OCI-M2 (cell line): ENCODE data around the gene EEFSEC.

Source experiments
- DNase-seq: peaks from one replicate; lab custom pipeline; 2025; ENCODE audit not compliant: unreplicated experiment; lab: John Stamatoyannopoulos, UW

The EEFSEC gene

GRCh38 chr3:128364808-128365360 is 211.6 kb downstream of the EEFSEC start:
- no peak for DNase-seq

- DNase-seq = no peak
These were observed 212.9 kb downstream of the EEFSEC start for GRCh38 chr3:128366136-128366535.

- DNase-seq = no peak
These were observed 213.4 kb downstream of the EEFSEC start for GRCh38 chr3:128366652-128367051.

GRCh38 chr3:128367221-128367620 is 213.9 kb downstream of the EEFSEC start:
- no peak for DNase-seq

DNA sequence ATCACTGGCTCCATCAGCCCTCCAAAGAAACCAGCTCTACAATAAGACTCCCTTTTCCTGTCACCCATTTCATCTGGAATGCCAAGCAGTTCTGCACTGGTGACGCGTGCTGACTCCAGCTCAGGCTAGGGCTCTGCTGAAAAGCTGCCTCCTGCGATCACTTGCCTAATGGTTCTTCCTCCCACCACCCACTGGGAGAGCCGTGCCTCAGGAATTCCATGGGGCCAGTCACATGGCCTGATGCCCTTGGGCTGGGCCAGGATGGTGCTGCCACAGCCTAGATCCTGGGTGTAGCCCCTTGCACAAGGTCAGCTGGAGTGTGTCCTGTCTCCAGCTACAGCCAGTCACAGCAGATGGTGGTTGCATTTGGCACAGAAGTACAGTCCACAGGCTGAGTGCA is 214.5 kb downstream of the EEFSEC start:
- DNase-seq = no peak

DNA sequence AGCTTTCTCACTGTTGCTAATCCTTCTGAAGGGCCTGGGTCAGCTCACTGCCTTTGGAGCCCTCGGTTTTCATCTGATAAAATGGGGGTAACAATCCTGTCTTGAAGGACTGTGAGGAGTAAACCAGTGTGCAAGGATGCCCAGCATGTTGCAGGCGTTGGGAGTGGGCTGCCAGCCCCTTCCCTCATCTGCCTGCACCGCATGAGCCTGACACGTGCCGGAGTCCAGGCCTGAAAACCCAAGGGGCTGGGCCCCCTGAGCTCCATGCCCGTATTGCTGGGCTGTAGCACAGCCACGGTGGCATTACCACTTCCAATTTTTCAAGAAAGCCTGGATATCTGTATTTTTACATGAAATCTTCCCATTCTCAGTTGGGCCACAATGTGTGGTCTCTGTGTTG is 215.3 kb downstream of the EEFSEC start:
- DNase-seq = no peak

- no peak for DNase-seq
These were observed 215.9 kb downstream of the EEFSEC start for GRCh38 chr3:128369121-128369703.

DNA sequence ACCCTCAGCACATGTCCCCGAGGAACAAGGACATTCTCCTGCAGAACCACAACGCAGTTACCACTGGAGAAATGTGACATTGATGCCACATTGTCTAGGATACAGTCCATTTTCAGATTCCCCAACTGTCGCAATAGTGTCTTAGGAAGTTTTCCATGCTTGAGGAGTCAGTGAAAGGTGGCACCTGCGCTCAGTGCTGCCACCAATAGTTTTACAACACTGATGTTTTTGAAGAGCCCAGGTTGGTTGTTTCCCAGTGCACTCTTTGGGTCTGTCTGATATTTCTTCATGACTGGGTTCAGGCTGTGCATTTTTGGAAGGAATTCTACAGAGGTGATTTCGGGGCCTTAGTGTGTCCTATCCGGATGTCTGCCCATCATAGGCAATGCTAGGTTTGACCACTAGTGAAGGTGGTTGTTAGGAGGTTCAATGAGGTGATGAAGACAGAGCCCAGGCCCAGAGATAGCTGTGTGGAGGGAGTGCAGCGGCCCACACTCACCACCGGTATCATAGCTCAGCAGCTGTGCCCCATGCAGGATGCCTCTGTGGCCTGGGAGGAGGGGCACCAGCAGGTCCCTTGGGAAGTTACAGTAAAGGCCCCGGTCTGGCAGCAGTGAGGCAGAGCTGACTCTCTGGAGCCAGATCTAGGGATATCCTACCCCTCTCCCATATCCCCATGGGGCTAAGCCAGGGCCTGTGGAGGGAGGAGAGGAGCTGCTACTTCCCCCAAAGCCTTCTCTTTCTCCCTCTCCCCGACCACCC is 216.8 kb downstream of the EEFSEC start:
- no peak for DNase-seq

- DNase-seq = no peak
These were observed 219.0 kb downstream of the EEFSEC start for GRCh38 chr3:128372281-128372680.

DNA sequence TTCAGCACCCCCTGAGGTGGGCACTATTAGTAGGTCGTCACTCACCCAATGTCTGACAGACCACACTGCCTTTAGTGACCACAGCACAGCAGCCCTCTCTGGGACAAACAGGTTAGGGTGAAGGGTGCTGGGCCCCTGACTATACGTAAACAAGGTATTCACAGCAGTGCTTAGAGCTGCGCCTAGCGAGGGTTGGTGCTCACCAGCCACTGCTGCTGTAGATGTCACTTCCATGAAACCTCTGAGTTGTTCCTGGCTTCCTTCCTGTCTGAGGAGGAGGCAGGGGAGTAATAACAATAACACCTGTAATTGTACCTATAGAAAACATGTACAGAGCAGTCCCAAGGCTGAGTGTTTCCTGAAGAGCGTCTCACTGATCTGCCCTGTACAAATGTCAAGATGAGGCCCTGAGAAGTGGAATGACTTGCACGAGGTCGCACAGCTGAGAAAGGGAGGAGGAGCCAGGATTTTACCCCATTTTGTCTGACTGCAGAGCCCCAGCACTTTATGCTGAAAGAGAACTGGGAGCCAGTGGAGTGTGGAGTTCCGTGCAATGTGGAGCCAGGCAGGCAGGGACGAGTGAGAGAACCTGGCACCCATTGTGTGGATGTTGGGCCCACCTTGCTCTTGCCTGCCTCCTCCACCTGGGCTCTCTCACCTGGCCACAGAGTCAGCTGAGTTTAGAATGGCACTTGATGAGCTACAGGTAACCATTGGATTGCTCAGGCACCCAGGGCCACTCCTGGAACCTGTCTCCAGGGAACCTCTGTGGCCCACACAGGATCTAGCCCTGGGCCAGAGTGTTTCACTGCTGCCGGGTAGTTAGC is 219.6 kb downstream of the EEFSEC start:
- no peak for DNase-seq

DNA sequence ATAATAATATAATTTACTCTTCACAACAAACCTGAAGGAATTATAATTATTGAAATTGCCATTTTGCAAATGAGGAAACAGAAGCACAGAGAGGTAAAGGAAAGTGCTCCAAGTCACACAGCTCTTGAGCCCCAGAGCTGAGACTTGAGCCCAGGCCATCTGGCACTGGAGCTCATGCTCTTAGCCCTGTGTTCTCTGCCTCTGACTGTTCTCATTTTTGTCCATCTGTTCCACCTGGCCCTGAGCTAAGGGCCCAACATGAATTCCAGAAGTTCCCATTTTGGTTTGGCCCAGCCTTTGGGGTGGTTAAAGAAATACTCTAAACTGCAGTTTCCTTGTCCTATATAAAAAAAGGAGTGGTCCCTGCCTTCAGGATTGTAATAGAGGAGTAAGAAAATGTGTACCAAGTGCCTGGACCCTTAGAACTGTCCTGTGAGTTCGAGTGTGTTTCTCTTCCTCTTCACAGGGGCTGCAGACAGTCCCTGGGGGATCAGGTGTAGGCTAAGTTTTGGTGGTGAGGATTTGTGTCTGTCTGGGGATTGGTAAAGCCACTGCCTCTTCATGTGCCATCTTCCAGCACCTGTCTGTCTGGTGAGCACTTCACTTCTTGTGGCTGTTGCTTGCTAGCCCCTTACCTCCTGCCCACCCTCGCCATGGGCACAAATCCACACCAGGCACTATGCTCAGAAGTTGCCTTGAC is 221.6 kb downstream of the EEFSEC start:
- DNase-seq = no peak

- DNase-seq = no peak
These were observed 223.2 kb downstream of the EEFSEC start for GRCh38 chr3:128376516-128376915.

GRCh38 chr3:128378631-128379347 is 225.5 kb downstream of the EEFSEC start:
- DNase-seq = no peak

DNA sequence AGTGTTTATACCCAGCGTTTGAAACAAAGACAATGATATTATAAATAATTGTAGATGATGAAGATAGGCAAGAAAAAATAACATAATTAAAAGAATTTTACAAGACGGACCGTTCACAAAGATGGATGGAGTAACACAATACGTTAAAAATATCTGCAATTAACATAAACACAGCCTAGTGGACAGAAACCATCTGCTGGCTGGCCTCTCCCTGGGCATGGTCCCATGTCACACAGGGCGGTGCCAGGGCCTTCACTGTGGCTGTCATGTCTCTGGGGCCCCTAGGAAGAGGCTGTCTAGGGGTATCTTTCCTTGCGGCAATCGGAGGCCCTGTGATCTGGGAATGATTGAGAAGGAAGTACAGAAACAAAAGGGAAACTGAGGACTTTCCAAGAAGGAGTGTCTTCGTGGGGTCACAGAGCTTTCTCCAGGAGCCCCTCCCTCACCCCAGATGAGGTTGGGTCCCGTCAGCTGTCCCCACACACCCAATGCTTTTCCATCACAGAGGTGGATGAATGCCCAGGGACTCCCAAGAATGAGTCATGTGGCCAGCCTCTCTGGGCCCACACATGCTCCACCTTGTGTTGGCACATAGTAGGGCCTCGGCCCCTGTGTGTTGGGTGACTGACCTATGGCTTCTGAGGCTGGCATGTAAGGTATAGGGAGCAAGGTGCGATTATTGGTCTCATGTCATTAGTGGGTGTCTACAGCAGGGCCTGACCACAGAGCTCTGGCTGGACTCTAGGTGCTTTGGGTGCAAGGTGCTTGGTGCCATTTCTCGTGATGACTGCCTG is 226.3 kb downstream of the EEFSEC start:
- no peak for DNase-seq

GRCh38 chr3:128380295-128380694 is 227.0 kb downstream of the EEFSEC start:
- no peak for DNase-seq

- no peak for DNase-seq
These were observed 227.4 kb downstream of the EEFSEC start for GRCh38 chr3:128380719-128381118.

DNA sequence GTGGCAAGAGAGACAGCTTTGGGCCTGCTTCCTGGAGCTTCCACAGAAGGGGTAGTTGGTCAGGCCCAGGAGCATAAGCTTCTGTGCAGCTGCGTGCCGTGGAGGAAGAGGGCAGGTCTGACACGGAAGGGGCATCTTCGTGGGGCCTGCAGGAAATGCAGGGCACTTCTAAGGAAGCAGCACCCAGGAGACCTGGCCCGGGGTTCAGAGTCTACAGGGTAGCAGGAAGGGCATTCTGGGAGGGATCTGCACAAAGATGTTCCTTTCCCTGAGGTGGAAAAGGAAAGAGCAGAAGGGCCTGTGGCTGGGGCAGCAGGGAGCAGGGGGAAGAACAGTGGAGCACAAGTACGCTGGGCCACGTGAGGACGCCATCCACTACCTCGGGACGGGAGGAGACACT is 228.3 kb downstream of the EEFSEC start:
- DNase-seq = no peak

GRCh38 chr3:128382221-128382807 is 229.0 kb downstream of the EEFSEC start:
- no peak for DNase-seq
